Stimulated activated CD4-positive, alpha-beta T cell treated with anti-CD3 and anti-CD28 coated beads, Interleukin-12 subunit alpha, Interleukin-12 subunit beta, amount 100 ng/mL, for 4 hours (primary cell): ENCODE measurements around the gene EIF4E.
A peak's percentile ranks its signal among the peaks of the same experiment; 100 is the strongest.
"Not testable (repeated sequence)": the region's sequence is repeated elsewhere in the genome, so short reads cannot be mapped to it uniquely, and the experiment has no call there.

Experiments used
- DNase-seq: peaks from one replicate; pipeline ENCODE4 v3.0.0-alpha.2; 2020

The EIF4E gene

GRCh38 chr4:98928505-98929340 is at the start of gene EIF4E:
EIF4E (minus strand) TSS chr4:98929133; CDS start chr4:98929112, 21 bp downstream.
- DNase-seq: peak; percentile 89

GRCh38 chr4:98977557-98977956 is 48.6 kb upstream of the EIF4E start:
- DNase-seq: no peak

GRCh38 chr4:98976716-98977115 is 47.8 kb upstream of the EIF4E start:
- DNase-seq: no peak

- DNase-seq: no peak
Observed at GRCh38 chr4:98969878-98970785, 41.2 kb upstream of the EIF4E start.

- no peak for DNase-seq
Observed at GRCh38 chr4:98967786-98968329, 38.9 kb upstream of the EIF4E start.

GRCh38 chr4:98966926-98967325 is 38.0 kb upstream of the EIF4E start:
- no peak for DNase-seq

GRCh38 chr4:98963538-98964433 is 34.9 kb upstream of the EIF4E start:
- DNase-seq: no peak

GRCh38 chr4:98961770-98962169 is 32.8 kb upstream of the EIF4E start:
- DNase-seq: no peak

GRCh38 chr4:98959411-98959810 is 30.5 kb upstream of the EIF4E start:
- no peak for DNase-seq

GRCh38 chr4:98958065-98958464 is 29.1 kb upstream of the EIF4E start:
- DNase-seq: no peak

- no peak for DNase-seq
Observed at GRCh38 chr4:98955229-98955628, 26.3 kb upstream of the EIF4E start.

- DNase-seq: no peak
Observed at GRCh38 chr4:98951710-98952109, 22.8 kb upstream of the EIF4E start.

GRCh38 chr4:98950925-98951324 is 22.0 kb upstream of the EIF4E start:
- DNase-seq: no peak

GRCh38 chr4:98946359-98946758 is 17.4 kb upstream of the EIF4E start:
- DNase-seq: no peak

- DNase-seq: no peak
Observed at GRCh38 chr4:98945297-98945850, 16.4 kb upstream of the EIF4E start.

GRCh38 chr4:98939892-98940298 is 11.0 kb upstream of the EIF4E start:
- no peak for DNase-seq

GRCh38 chr4:98939438-98939837 is 10.5 kb upstream of the EIF4E start:
- DNase-seq: no peak

- DNase-seq: no peak
Observed at GRCh38 chr4:98937986-98938720, 9.2 kb upstream of the EIF4E start.

GRCh38 chr4:98935633-98936032 is 6.7 kb upstream of the EIF4E start:
- no peak for DNase-seq

- DNase-seq: not testable (repeated sequence)
Observed at GRCh38 chr4:98934851-98935250, 5.9 kb upstream of the EIF4E start.

- DNase-seq: no peak
Observed at GRCh38 chr4:98932539-98932938, 3.6 kb upstream of the EIF4E start.
